HCT116 (cell line): ENCODE measurements around the gene HLCS. TPM values are rescaled to one million over a fixed set of nuclear protein-coding genes. Genes with fewer than 3 reads are reported as not detected.

Source experiments
- ATAC-seq: fragments of 200-7000 bp; cut with Tn5 transposase; 2 replicates; pipeline ENCODE4 v1.9.1; 2020; ENCODE audit warnings: mild to moderate bottlenecking, moderate library complexity
- BruUV-seq: library from RNA; stranded (reverse); fragments of 400-500 nt; replicated peaks from 2 replicates; lab custom pipeline; 2021; lab: Mats Ljungman, UMichigan
- CTCF ChIA-PET: fragments of 300-600 bp; sonication (Branson Sonifier 250); formaldehyde crosslinking; loops from one replicate; lab custom pipeline; 2021; ENCODE audit warnings: antibody characterized with exemption; lab: Charles Lee
- POLR2A ChIA-PET: fragments of 300-600, 350-600 bp; sonication (Branson Sonifier 250); formaldehyde crosslinking; loops from one replicate; lab custom pipeline; 2021; ENCODE audit warnings: antibody characterized with exemption; lab: Charles Lee
- RAD21 ChIA-PET, 2 experiments: fragments of 300-600 bp; sonication (Branson Sonifier 250); formaldehyde crosslinking; loops; one replicate each; lab custom pipeline; 2023; ENCODE audit warnings: low total read pairs in 2 of 2; ENCODE audit not compliant: uncharacterized antibody in 2 of 2, unreplicated experiment in 2 of 2, low non-redundant PET in 1 of 2; lab: Charles Lee
- DNase-seq: peaks from one replicate; pipeline ENCODE4 v3.0.0-alpha.2; 2010; ENCODE audit warnings: low read depth, low spot score
- H2AFZ ChIP-seq: fragments of 200-600 bp; shearing (Covaris generic), sonication (generic); 2 replicates; pipeline ENCODE4 v1.6.1; 2017; ENCODE audit warnings: low read depth, mixed run types, mixed read lengths, antibody characterized with exemption, low read length; ENCODE audit not compliant: poor library complexity, severe bottlenecking
- H3K27ac ChIP-seq: 2 replicates; pipeline ENCODE4 v1.5.1; 2012; ENCODE audit warnings: low read depth, low read length
- H3K27me3 ChIP-seq: fragments of 200-600 bp; sonication (generic); 2 replicates; pipeline ENCODE4 v1.6.1; 2016; ENCODE audit warnings: mixed run types, low read length, mixed read lengths; ENCODE audit not compliant: insufficient read depth
- H3K36me3 ChIP-seq, 2 experiments: fragments of 200-500 bp in 1 of 2; fragments of 200-600 bp in 1 of 2; sonication (Bioruptor generic) in 1 of 2; sonication (generic) in 1 of 2; 2 replicates each; pipeline versions ENCODE4 v1.5.1 to v1.6.1; 2014 to 2016; ENCODE audit warnings: low read length in 2 of 2, inconsistent platforms in 1 of 2, mixed read lengths in 1 of 2, mixed run types in 1 of 2; ENCODE audit not compliant: insufficient read depth in 2 of 2, control insufficient read depth in 1 of 2
- H3K4me1 ChIP-seq, 2 experiments: fragments of 200-600 bp in 1 of 2; sonication (generic) in 1 of 2; 2 replicates each; pipeline versions ENCODE4 v1.5.1 to v1.6.1; 2012 to 2017; ENCODE audit warnings: low read length in 2 of 2, inconsistent platforms in 1 of 2, mild to moderate bottlenecking in 1 of 2, mixed read lengths in 1 of 2, mixed run types in 1 of 2, moderate library complexity in 1 of 2; ENCODE audit not compliant: insufficient read depth in 2 of 2, control insufficient read depth in 1 of 2
- H3K4me2 ChIP-seq: fragments of 200-600 bp; sonication (generic); 2 replicates; pipeline ENCODE4 v1.6.1; 2017; ENCODE audit warnings: mixed run types, low read length, mixed read lengths
- H3K4me3 ChIP-seq, 2 experiments: fragments of 200-600 bp in 1 of 2; sonication (generic) in 1 of 2; replicated peaks in 1 of 2; 2 replicates each; pipeline ENCODE4 v1.5.1; 2011 to 2016; ENCODE audit warnings: low read length in 2 of 2, control low read depth in 1 of 2, low read depth in 1 of 2, mild to moderate bottlenecking in 1 of 2, mixed read lengths in 1 of 2, mixed run types in 1 of 2
- H3K79me2 ChIP-seq: fragments of 200-600 bp; sonication (generic); 2 replicates; pipeline ENCODE4 v1.6.1; 2017; ENCODE audit warnings: mild to moderate bottlenecking, mixed run types, low read length, moderate library complexity, mixed read lengths; ENCODE audit not compliant: insufficient read depth
- H3K9ac ChIP-seq: fragments of 200-600 bp; sonication (generic); 2 replicates; pipeline ENCODE4 v1.6.1; 2016; ENCODE audit warnings: low read length, mixed read lengths
- H3K9me2 ChIP-seq: fragments of 200-600 bp; sonication (generic), shearing (Covaris generic); 2 replicates; pipeline ENCODE4 v1.6.1; 2017; ENCODE audit warnings: mixed run types, mild to moderate bottlenecking, moderate library complexity; ENCODE audit not compliant: insufficient read depth
- H3K9me3 ChIP-seq, 2 experiments: fragments of 200-500 bp in 1 of 2; fragments of 200-600 bp in 1 of 2; sonication (Bioruptor generic) in 1 of 2; sonication (generic) in 1 of 2; 2 replicates each; pipeline ENCODE4 v1.6.1; 2014 to 2017; ENCODE audit warnings: low read length in 2 of 2, mixed read lengths in 2 of 2, inconsistent platforms in 1 of 2, low read depth in 1 of 2, mild to moderate bottlenecking in 1 of 2, mixed run types in 1 of 2, moderate library complexity in 1 of 2; ENCODE audit not compliant: control insufficient read depth in 1 of 2, insufficient read depth in 1 of 2
- H4K20me1 ChIP-seq: fragments of 200-600 bp; sonication (generic), shearing (Covaris generic); 2 replicates; pipeline ENCODE4 v1.6.1; 2017; ENCODE audit warnings: mixed run types, mild to moderate bottlenecking, moderate library complexity; ENCODE audit not compliant: insufficient read depth
- ATF3 ChIP-seq: IDR thresholded peaks from 2 replicates; pipeline ENCODE4 v1.6.1; 2012
- CBX3 ChIP-seq: IDR thresholded peaks from 2 replicates; pipeline ENCODE4 v1.6.1; 2012; ENCODE audit warnings: low read depth
- CEBPB ChIP-seq: IDR thresholded peaks from 2 replicates; pipeline ENCODE4 v1.6.1; 2012; ENCODE audit warnings: low read depth
- CTCF ChIP-seq, 3 experiments: fragments of 200-600 bp in 1 of 3; sonication (generic) in 1 of 3; IDR thresholded peaks in 2 of 3; conservative IDR thresholded peaks in 1 of 3; 2 replicates each; pipeline ENCODE4 v1.5.1; 2012 to 2017; ENCODE audit warnings: low read depth in 2 of 3, low read length in 2 of 3, antibody characterized with exemption in 1 of 3, borderline replicate concordance in 1 of 3, control low read depth in 1 of 3, mild to moderate bottlenecking in 1 of 3, mixed read lengths in 1 of 3, mixed run types in 1 of 3, moderate library complexity in 1 of 3; ENCODE audit not compliant: insufficient read depth in 1 of 3
- EGR1 ChIP-seq: IDR thresholded peaks from 2 replicates; pipeline ENCODE4 v1.6.1; 2012; ENCODE audit warnings: low read depth
- ELF1 ChIP-seq: IDR thresholded peaks from 2 replicates; pipeline ENCODE4 v1.6.1; 2012; ENCODE audit warnings: low read depth, borderline replicate concordance
- EZH2 ChIP-seq: fragments of 200-600 bp; sonication (generic); IDR thresholded peaks from 2 replicates; pipeline ENCODE4 v1.6.1; 2017; ENCODE audit warnings: antibody characterized with exemption, mixed run types
- EZH2phosphoT487 ChIP-seq: fragments of 200-600 bp; IDR thresholded peaks from 2 replicates; pipeline ENCODE4 v1.6.1; 2018; ENCODE audit warnings: antibody characterized with exemption, borderline replicate concordance
- FOSL1 ChIP-seq: IDR thresholded peaks from 2 replicates; pipeline ENCODE4 v1.6.1; 2012; ENCODE audit warnings: low read depth
- JUND ChIP-seq: IDR thresholded peaks from 2 replicates; pipeline ENCODE4 v1.6.1; 2012
- POLR2A ChIP-seq: IDR thresholded peaks from 2 replicates; pipeline ENCODE4 v1.7.0; 2011; ENCODE audit warnings: borderline replicate concordance; ENCODE audit not compliant: insufficient read depth, insufficient read length; ENCODE audit errors: extremely low read depth
- POLR2AphosphoS5 ChIP-seq: IDR thresholded peaks from 2 replicates; pipeline ENCODE4 v1.6.1; 2011; ENCODE audit warnings: mild to moderate bottlenecking, low read depth, low read length, moderate library complexity
- RAD21 ChIP-seq: IDR thresholded peaks from 2 replicates; pipeline ENCODE4 v1.6.1; 2012; ENCODE audit warnings: low read depth, mild to moderate bottlenecking
- REST ChIP-seq: IDR thresholded peaks from 2 replicates; pipeline ENCODE4 v1.6.1; 2012; ENCODE audit warnings: low read depth
- SIN3A ChIP-seq: IDR thresholded peaks from 2 replicates; pipeline ENCODE4 v1.6.1; 2012; ENCODE audit warnings: low read depth
- SP1 ChIP-seq: IDR thresholded peaks from 2 replicates; pipeline ENCODE4 v1.6.1; 2012; ENCODE audit warnings: low read depth
- TCF7L2 ChIP-seq: IDR thresholded peaks from 2 replicates; pipeline ENCODE4 v1.7.0; 2011; ENCODE audit warnings: borderline replicate concordance, inconsistent platforms; ENCODE audit not compliant: insufficient read depth, insufficient read length; ENCODE audit errors: extremely low read depth
- YY1 ChIP-seq: IDR thresholded peaks from 2 replicates; pipeline ENCODE4 v1.6.1; 2011; ENCODE audit warnings: low read length, low read depth, moderate library complexity, mild to moderate bottlenecking; ENCODE audit not compliant: insufficient replicate concordance; ENCODE audit errors: extremely low read depth
- ZBTB33 ChIP-seq: IDR thresholded peaks from 2 replicates; pipeline ENCODE4 v1.6.1; 2011; ENCODE audit warnings: mild to moderate bottlenecking, low read length, moderate library complexity; ENCODE audit not compliant: insufficient replicate concordance; ENCODE audit errors: extremely low read depth
- ZFX ChIP-seq: fragments of 450-650 bp; IDR thresholded peaks from 2 replicates; pipeline ENCODE4 v1.6.1; 2017
- ZNF274 ChIP-seq: fragments of 200-500 bp; sonication (Bioruptor generic); IDR thresholded peaks from 2 replicates; pipeline ENCODE4 v1.6.1; 2014; ENCODE audit warnings: mild to moderate bottlenecking, low read depth, low read length, inconsistent platforms
- intact Hi-C: fragments of 100-400 bp; cut with micrococcal nuclease; formaldehyde crosslinking; loops from 2 replicates; pipeline ENCODE4 v1.10.0; 2022
- total RNA-seq: library from RNA; stranded (reverse); gene quantifications from one replicate; pipeline ENCODE4 v1.2.1, GENCODE V29; 2021; ENCODE audit not compliant: unreplicated experiment

Gene HLCS
- total RNA-seq, 1 experiment from 2014 or later, result 18.5 TPM

- peak; percentile 52 for DNase-seq
- H3K4me2 ChIP-seq, result peak overlapping the region; percentile 54
- CTCF ChIA-PET, result interaction anchor here (1.3 to 1.4 kb wide), 2 partner anchors 24 to 135 kb away, joined by 3 read pairs; no protein-coding TSS in a partner anchor
- peak; percentile 95 for ATAC-seq
- intact Hi-C loops, result no loop called here
- no peaks in the 10 kb centered on the region for H3K9me2 ChIP-seq
- H3K36me3 ChIP-seq, result peaks cover 3 to 6% of the 10 kb centered on the region in 2 experiments; a peak in 1 of 4 replicates
- H4K20me1 ChIP-seq, result no peaks in the 10 kb centered on the region
- no peaks in the 10 kb centered on the region for H3K9me3 ChIP-seq
- no peaks in the 10 kb centered on the region for H3K27me3 ChIP-seq
- H3K79me2 ChIP-seq, result no peaks in the 10 kb centered on the region
- no TSS peak for BruUV-seq
- H3K4me1 ChIP-seq, result peaks cover 15 to 23% of the 10 kb centered on the region in 2 experiments
- peak overlapping the region; percentile 61 for H3K27ac ChIP-seq
- H3K9ac ChIP-seq, result peak overlapping the region; percentile 53
- H2AFZ ChIP-seq, result no peak overlapping the region
- POLR2A ChIA-PET, result no interaction called here
- H3K4me3 ChIP-seq, result peak overlapping the region in 1 of 2 experiments; percentile 13; a peak in 1 of 4 replicates
- RAD21 ChIA-PET, result no interaction called here
- TF ChIP-seq CEBPB (no peak), ZNF274 (no peak), ELF1 (no peak), SP1 (no peak), EZH2 (no peak), JUND (no peak), ZFX (peak; percentile 17; the same call in 1 of the 2 replicates), EGR1 (no peak), CTCF (IDR thresholded peaks at IDR 0.05 in 2 of 3, conservative IDR thresholded peaks at IDR 0.05 in 1 of 3; ENCODE audit: borderline replicate concordance in 1 of 3, insufficient read depth in 1 of 3, low read depth in 2 of 3, low read length in 2 of 3) (no peak), RAD21 (no peak), ZBTB33 (no peak), CBX3 (no peak), SIN3A (peak; percentile 28; the same call in 1 of the 2 replicates), POLR2A (no peak), REST (no peak), YY1 (no peak), ATF3 (no peak), TCF7L2 (no peak), FOSL1 (no peak), EZH2phosphoT487 (no peak), POLR2AphosphoS5 (peak; percentile 31; the same call in 1 of the 2 replicates)
These were observed 247.4 kb downstream of the HLCS start for GRCh38 chr21:36718951-36719501.
